Lower leg skin (tissue), 4 donors: Measurements from ENCODE around the gene IQCH. TPM values are rescaled to one million over a fixed set of nuclear protein-coding genes. Genes with fewer than 3 reads are reported as not detected.

Source experiments
- DNase-seq, 2 donors: peaks; one replicate each; pipeline ENCODE4 v3.0.0-alpha.2; 2019; ENCODE audit warnings: low spot score in 2 of 2
- H3K4me3 ChIP-seq: fragments of 200-600 bp; sonication (generic); 2 replicates; pipeline ENCODE4 v1.5.1; 2017; ENCODE audit warnings: mild to moderate bottlenecking, low read depth; ENCODE audit not compliant: poor library complexity, severe bottlenecking
- POLR2A ChIP-seq, 2 donors: fragments of 450-650 bp; IDR thresholded peaks; one replicate each; pipeline ENCODE4 v1.6.1; 2016 to 2017; ENCODE audit warnings: antibody characterized with exemption in 2 of 2, mild to moderate bottlenecking in 1 of 2, moderate library complexity in 1 of 2
- WGBS, 2 donors: methylation state at CpG; one replicate each; pipeline ENCODE4 v1.1.5; 2018; 5-methylcytosine and 5-hydroxymethylcytosine counted together
- intact Hi-C: fragments of 100-400 bp; cut with DNase I; formaldehyde crosslinking; loops from one replicate; pipeline ENCODE4 v1.15.0; 2023; ENCODE audit warnings: low total_unique reads
- total RNA-seq, 4 donors: library from RNA; depleted of rRNA; stranded (reverse); fragments of >200 nt; gene quantifications; one replicate each; pipeline ENCODE4 v1.1.0, GENCODE V29; 2016
- TF ChIP-seq, protein P1 (sequence below), 3 donors: fragments of 450-650 bp; IDR thresholded peaks; one replicate each; pipeline ENCODE4 v1.5.1; 2016; ENCODE audit warnings: antibody characterized with exemption in 3 of 3, mild to moderate bottlenecking in 3 of 3, moderate library complexity in 2 of 3

Gene IQCH
- total RNA-seq, 4 donors from 2014 or later = 0.17 to 1.6 (median 0.94) TPM

- intact Hi-C loops = loop anchor here (10.0 kb wide), 1 partner anchor 1366 kb away; no protein-coding TSS in a partner anchor
- WGBS, 2 donors = 0 to 1% methylated on average over 51 to 53 of the region's 94 CpGs
- H3K4me3 ChIP-seq = peak within 1 kb of the TSS; percentile 90
- peak; percentile 84 to 96 for DNase-seq
- TF ChIP-seq, protein P1, sequence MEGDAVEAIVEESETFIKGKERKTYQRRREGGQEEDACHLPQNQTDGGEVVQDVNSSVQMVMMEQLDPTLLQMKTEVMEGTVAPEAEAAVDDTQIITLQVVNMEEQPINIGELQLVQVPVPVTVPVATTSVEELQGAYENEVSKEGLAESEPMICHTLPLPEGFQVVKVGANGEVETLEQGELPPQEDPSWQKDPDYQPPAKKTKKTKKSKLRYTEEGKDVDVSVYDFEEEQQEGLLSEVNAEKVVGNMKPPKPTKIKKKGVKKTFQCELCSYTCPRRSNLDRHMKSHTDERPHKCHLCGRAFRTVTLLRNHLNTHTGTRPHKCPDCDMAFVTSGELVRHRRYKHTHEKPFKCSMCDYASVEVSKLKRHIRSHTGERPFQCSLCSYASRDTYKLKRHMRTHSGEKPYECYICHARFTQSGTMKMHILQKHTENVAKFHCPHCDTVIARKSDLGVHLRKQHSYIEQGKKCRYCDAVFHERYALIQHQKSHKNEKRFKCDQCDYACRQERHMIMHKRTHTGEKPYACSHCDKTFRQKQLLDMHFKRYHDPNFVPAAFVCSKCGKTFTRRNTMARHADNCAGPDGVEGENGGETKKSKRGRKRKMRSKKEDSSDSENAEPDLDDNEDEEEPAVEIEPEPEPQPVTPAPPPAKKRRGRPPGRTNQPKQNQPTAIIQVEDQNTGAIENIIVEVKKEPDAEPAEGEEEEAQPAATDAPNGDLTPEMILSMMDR (IDR thresholded peaks at IDR 0.05) = no peak
- TF ChIP-seq POLR2A (IDR thresholded peaks at IDR 0.05) = peak in 1 of 2 donors; percentile 27
Measured at GRCh38 chr15:67521029-67521782, 266.6 kb downstream of the IQCH start, which contains the start of gene C15orf61. C15orf61 (plus strand) TSS chr15:67521131; CDS start chr15:67521249, 118 bp downstream.

DNA sequence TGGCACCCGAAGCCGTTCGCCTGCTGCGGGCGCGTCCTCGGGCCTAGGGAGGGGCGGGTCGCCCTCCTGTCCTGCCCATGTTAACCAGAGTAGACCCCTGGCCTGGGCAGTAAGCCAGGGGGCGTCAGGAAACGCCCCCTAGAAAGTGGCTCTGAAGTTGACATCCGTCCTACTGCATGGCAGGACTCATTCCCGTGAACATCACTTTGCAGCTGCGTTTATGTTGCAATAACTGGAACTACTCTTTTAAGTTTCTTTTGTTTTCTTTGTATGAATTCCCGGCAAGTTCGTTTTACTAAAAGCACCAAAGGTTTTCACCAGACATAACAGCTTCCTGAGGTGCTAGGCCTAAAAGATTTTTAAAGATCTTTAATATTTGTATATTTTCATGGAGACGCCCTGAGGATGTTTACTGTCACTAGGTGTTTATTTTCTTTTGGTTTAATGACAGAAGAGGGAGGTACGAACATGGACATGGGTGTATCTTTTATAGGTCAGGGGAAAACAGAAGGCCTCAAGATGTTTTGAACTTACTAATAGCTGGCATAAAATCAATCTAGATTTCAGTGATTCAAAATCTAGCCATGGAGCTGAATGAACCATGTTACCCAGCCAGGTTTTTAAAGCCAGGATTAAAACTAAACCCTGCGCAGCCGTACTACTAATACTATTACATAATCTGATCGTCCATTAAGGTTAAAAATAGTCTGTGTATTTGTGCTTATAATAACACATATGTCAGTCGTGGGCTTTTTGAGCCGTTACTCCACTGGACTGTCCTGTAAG, 267.4 kb downstream of the IQCH start:
- intact Hi-C loops = loop anchor here (10.0 kb wide), 1 partner anchor 1367 kb away; no protein-coding TSS in a partner anchor
- DNase-seq = no peak
- no peak for TF ChIP-seq POLR2A (IDR thresholded peaks at IDR 0.05)
- TF ChIP-seq, protein P1 (IDR thresholded peaks at IDR 0.05) = no peak
- 0 to 1% methylated on average over 23 of the region's 23 CpGs for WGBS, 2 donors
- peak overlapping the region; percentile 90 for H3K4me3 ChIP-seq

DNA sequence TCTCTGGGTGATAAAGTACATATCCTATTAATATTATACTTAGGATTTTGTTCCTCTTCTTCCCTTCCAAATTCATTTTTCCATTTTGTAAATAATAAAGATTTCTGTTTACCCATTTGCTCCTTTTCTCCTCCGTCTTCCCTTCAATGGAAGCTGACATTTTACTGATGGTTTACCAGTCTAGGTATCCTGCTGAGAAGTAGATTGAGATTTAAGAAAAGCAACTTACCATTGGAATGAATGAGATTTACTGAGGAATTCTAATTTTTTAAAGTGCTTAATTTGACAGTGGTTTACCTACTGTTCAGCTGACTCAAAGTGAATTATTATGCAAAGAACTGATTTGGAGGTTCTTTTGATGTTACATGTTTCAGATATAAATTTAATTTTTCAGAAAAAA, 268.7 kb downstream of the IQCH start:
- TF ChIP-seq, protein P1 (IDR thresholded peaks at IDR 0.05) = no peak
- no peak for TF ChIP-seq POLR2A (IDR thresholded peaks at IDR 0.05)
- 70 to 73% methylated on average over 1 of the region's 1 CpG for WGBS, 2 donors
- intact Hi-C loops = loop anchor here (10.0 kb wide), 1 partner anchor 1369 kb away; no protein-coding TSS in a partner anchor
- DNase-seq = no peak
- no peak overlapping the region for H3K4me3 ChIP-seq

- no peak for DNase-seq
- no peak overlapping the region for H3K4me3 ChIP-seq
- TF ChIP-seq, protein P1 (IDR thresholded peaks at IDR 0.05) = no peak
- TF ChIP-seq POLR2A (IDR thresholded peaks at IDR 0.05) = no peak
- intact Hi-C loops = loop anchor here (10.0 kb wide), 1 partner anchor 1369 kb away; no protein-coding TSS in a partner anchor
Measured at GRCh38 chr15:67524235-67524634, 269.6 kb downstream of the IQCH start.

DNA sequence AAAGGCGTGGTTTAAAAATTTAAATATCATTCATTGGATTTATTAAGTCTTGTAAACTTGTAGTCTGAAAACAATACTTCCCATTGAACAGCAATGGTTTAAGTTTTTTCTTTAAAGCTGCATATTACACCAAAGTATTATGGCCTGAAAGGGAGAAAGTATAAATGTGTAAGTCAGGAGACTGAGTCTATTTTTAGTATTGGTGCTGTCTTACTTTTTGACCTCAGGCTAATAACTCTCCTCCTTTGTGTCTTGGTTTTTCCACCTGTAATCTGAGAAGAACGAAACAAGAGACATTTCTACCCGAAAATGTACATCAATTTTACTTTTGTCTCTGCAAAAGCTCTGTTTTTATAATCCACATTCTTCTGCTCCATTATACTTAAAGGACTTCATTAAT, 273.9 kb downstream of the IQCH start:
- no peak for TF ChIP-seq POLR2A (IDR thresholded peaks at IDR 0.05)
- TF ChIP-seq, protein P1 (IDR thresholded peaks at IDR 0.05) = no peak
- intact Hi-C loops = loop anchor here (10.0 kb wide), 1 partner anchor 1374 kb away; no protein-coding TSS in a partner anchor
- WGBS, 2 donors = 92 to 95% methylated on average over 3 of the region's 3 CpGs
- no peak for DNase-seq
- H3K4me3 ChIP-seq = no peak overlapping the region
